SU-DHL-6 (cell line): ENCODE results near the gene CACNA1G.

Experiments used
- EZH2phosphoT487 ChIP-seq: fragments of 200-600 bp; sonication (generic), shearing (Covaris generic); conservative IDR thresholded peaks from 2 replicates; pipeline ENCODE4 v1.6.1; 2018; ENCODE audit warnings: mild to moderate bottlenecking, antibody characterized with exemption, low read length, moderate library complexity, mixed read lengths
- TF ChIP-seq, protein P1 (sequence below): fragments of 200-600 bp; sonication (generic); IDR thresholded peaks from one replicate; pipeline ENCODE4 v1.5.1; 2017; ENCODE audit warnings: antibody characterized with exemption, mild to moderate bottlenecking, low read length, moderate library complexity; ENCODE audit not compliant: insufficient read depth, poor library complexity, severe bottlenecking

DNA sequence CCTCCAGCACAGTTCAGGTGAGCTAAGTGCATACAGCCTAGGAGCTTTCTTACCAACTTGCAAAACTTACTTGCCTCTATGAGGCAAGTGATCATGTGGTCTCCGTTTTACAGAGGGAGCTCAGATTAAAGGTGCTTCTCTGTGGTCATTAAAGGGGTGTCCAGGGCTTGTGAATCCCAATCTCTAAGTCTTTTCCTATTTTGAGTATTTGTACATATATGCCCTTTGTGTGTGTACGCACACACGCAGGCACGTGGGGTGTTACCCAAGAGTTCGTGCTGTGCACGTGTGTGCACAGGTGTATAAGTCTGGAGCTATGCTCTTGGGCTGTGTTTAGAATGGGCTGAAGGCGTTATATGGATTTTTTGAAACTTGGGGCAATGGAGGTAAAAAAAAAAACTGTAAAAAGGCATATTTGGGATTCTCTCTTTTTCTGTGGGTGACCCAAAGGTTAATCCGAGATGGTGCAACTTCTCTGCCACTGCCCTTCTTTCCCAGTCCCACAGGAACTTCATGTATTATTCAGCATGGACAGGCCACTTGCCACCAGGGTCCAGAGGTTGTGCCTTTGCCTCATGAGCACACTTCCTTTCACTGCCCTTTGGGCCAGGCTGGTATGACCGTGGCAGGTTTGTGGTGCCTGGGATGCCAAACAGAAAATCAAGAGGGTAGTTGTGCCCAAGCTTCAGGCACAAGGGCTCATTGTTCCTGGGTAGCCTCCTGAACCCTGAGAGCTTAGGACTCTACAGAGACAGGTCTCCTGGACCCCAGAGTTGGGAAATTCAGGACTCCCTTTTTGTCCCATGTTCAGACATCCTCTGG is 75.7 kb downstream of the CACNA1G start:
- TF ChIP-seq, protein P1, sequence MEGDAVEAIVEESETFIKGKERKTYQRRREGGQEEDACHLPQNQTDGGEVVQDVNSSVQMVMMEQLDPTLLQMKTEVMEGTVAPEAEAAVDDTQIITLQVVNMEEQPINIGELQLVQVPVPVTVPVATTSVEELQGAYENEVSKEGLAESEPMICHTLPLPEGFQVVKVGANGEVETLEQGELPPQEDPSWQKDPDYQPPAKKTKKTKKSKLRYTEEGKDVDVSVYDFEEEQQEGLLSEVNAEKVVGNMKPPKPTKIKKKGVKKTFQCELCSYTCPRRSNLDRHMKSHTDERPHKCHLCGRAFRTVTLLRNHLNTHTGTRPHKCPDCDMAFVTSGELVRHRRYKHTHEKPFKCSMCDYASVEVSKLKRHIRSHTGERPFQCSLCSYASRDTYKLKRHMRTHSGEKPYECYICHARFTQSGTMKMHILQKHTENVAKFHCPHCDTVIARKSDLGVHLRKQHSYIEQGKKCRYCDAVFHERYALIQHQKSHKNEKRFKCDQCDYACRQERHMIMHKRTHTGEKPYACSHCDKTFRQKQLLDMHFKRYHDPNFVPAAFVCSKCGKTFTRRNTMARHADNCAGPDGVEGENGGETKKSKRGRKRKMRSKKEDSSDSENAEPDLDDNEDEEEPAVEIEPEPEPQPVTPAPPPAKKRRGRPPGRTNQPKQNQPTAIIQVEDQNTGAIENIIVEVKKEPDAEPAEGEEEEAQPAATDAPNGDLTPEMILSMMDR = no peak
- no peak for TF ChIP-seq EZH2phosphoT487
